SIG-M5 treated with dmso at 0.1 percent for 504 hours (cell line): Measurements from ENCODE around the gene SH3GL1.

ENCODE experiments used
- DNase-seq: peaks from one replicate; lab custom pipeline; 2025; ENCODE audit not compliant: unreplicated experiment; lab: John Stamatoyannopoulos, UW

The SH3GL1 gene

GRCh38 chr19:4400135-4400936, at the start of gene SH3GL1:
SH3GL1 (minus strand) TSS chr19:4400547; CDS start chr19:4400368, 179 bp downstream.
- DNase-seq: peak; percentile 87

- no peak for DNase-seq
Measured at GRCh38 chr19:4449639-4450028, 49.3 kb upstream of the SH3GL1 start.

- no peak for DNase-seq
Measured at GRCh38 chr19:4449022-4449638, 48.8 kb upstream of the SH3GL1 start.

- DNase-seq: no peak
Measured at GRCh38 chr19:4448147-4448985, 48.0 kb upstream of the SH3GL1 start.

- no peak for DNase-seq
Measured at GRCh38 chr19:4447327-4448146, 47.2 kb upstream of the SH3GL1 start.

GRCh38 chr19:4446704-4447200, 46.4 kb upstream of the SH3GL1 start:
- no peak for DNase-seq

- no peak for DNase-seq
Measured at GRCh38 chr19:4445963-4446703, 45.8 kb upstream of the SH3GL1 start.

GRCh38 chr19:4444765-4445741, 44.7 kb upstream of the SH3GL1 start:
- DNase-seq: no peak

- no peak for DNase-seq
Measured at GRCh38 chr19:4443966-4444764, 43.8 kb upstream of the SH3GL1 start.

GRCh38 chr19:4443188-4443587, 42.8 kb upstream of the SH3GL1 start:
- no peak for DNase-seq

GRCh38 chr19:4442819-4443146, 42.4 kb upstream of the SH3GL1 start:
- no peak for DNase-seq

- no peak for DNase-seq
Measured at GRCh38 chr19:4441994-4442818, 41.9 kb upstream of the SH3GL1 start.

- DNase-seq: no peak
Measured at GRCh38 chr19:4439243-4439642, 38.9 kb upstream of the SH3GL1 start.

- no peak for DNase-seq
Measured at GRCh38 chr19:4437103-4437502, 36.8 kb upstream of the SH3GL1 start.

GRCh38 chr19:4436231-4436630, 35.9 kb upstream of the SH3GL1 start:
- DNase-seq: no peak

GRCh38 chr19:4434391-4434790, 34.0 kb upstream of the SH3GL1 start:
- no peak for DNase-seq

GRCh38 chr19:4432918-4433506, 32.7 kb upstream of the SH3GL1 start:
- DNase-seq: no peak
